ENCODE measurements around the gene ZFR. TPM values are rescaled to one million over a fixed set of nuclear protein-coding genes. Genes with fewer than 3 reads are reported as not detected.
A peak's percentile ranks its signal among the peaks of the same experiment; 100 is the strongest.
"Not testable (repeated sequence)": the region's sequence is repeated elsewhere in the genome, so short reads cannot be mapped to it uniquely, and the experiment has no call there.

ZFR gene
- total RNA-seq, 8 experiments from 2014 or later, result 72.5 to 116 (median 88.7) TPM

DNA sequence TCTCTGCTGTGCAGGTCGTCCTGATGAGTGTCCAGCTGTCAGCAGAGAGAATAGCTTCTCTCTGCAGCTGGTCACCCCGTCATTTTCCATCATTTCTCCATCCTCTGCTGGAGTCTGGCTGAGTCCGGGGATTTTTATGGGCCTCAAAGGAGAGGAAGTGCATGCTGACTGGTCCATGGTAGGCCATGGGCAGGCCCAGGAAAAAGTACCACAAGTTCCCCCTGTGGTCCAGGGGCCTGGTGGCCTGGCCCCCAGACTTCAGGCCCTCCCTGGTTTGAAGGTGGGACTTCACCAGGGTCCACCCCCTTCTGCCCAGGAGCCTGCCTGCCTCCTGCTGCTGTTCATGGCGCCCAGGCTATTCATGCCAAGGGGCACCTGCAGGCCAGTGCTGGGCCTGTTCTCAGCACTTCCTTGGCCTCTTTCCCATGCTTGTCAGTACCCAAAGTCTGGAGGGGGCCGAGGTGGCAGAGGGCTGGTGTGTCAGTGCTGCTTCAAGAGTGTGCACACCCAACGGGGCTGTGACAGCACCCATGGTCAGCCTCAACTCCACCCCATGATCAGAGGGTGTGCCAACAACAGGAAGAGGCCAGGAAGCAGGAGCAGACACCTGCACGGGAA is 124.5 kb downstream of the ZFR start:
- 57 to 80% (median 65%) methylated on average over 1 to 5 of the region's 7 CpGs; no CpG with 5 or more reads in 3 of the 10 experiments for WGBS, 10 experiments
- H3K4me1 ChIP-seq (replicated peaks in 1 of 2), result no peaks in the 10 kb centered on the region
- in situ Hi-C loops (cut with MboI; ENCODE audit: low pct_unique_long_range_greater_than_20kb in 2 of 9, low sequenced_read_pairs in 9 of 9, unreplicated experiment in 9 of 9), result loop anchor here in 1 of 9 experiments (10.0 kb wide), 1 partner anchor 85 kb away; no protein-coding TSS in a partner anchor
- H3K4me3 ChIP-seq, result no peak overlapping the region
- no peak overlapping the region for H3K27ac ChIP-seq
- ATAC-seq (replicated peaks in 6 of 8), result no peak

DNA sequence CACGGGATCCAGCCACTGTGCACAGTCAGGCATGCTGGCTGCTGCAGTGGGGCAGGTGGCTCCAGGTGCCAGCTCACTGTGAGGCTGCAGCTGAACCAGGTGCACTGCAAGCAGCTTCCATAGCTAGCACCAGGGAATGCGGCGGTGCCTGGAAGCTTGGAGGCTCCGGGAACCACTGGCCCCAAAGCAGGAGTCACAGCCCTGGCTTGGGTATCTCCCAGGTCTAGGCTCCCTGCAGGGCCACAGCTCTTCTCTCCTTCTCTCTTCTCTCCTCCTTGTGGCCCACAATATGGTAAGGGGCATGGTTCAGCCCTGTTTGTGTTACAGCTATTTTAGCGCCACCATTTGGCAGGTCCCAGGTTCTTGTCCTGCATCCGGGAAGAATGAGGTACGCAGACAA is 125.1 kb downstream of the ZFR start:
- 50 to 83% (median 76%) methylated on average over 2 to 4 of the region's 7 CpGs; no CpG with 5 or more reads in 6 of the 10 experiments for WGBS, 10 experiments
- H3K27ac ChIP-seq, result no peak overlapping the region
- no peaks in the 10 kb centered on the region for H3K4me1 ChIP-seq (replicated peaks in 1 of 2)
- in situ Hi-C loops (cut with MboI; ENCODE audit: low pct_unique_long_range_greater_than_20kb in 2 of 9, low sequenced_read_pairs in 9 of 9, unreplicated experiment in 9 of 9), result no loop called here
- no peak for ATAC-seq (replicated peaks in 6 of 8)
- no peak overlapping the region for H3K4me3 ChIP-seq

DNA sequence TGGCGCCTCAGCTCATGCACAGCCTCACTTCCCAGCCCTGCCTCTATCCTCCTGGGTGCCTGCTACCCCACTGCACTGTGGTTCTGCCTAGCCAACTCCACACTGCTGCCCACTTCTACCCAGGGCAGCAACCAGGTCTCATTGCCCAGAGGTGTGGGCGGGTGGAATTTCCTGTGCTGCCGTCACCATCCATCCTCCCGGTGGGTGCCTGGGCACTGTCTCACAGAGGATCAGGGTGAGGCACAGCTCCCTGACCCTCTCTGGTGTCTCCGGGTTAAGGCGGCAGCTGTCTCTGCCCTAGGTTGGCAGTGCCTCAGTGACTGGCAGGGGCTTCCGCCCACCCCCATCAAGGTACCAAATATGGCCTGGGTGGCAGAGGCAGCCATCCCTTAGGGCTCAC is 127.5 kb downstream of the ZFR start:
- Histone ChIP-seq H3K27ac (no peak overlapping the region), H3K4me3 (no peak overlapping the region), H3K4me1 (replicated peaks in 1 of 2) (no peaks in the 10 kb centered on the region)
- no peak for ATAC-seq (replicated peaks in 6 of 8)
- 55 to 100% (median 90%) methylated on average over 1 to 5 of the region's 7 CpGs; no CpG with 5 or more reads in 5 of the 10 experiments for WGBS, 10 experiments
- in situ Hi-C loops (cut with MboI; ENCODE audit: low pct_unique_long_range_greater_than_20kb in 2 of 9, low sequenced_read_pairs in 9 of 9, unreplicated experiment in 9 of 9), result no loop called here

DNA sequence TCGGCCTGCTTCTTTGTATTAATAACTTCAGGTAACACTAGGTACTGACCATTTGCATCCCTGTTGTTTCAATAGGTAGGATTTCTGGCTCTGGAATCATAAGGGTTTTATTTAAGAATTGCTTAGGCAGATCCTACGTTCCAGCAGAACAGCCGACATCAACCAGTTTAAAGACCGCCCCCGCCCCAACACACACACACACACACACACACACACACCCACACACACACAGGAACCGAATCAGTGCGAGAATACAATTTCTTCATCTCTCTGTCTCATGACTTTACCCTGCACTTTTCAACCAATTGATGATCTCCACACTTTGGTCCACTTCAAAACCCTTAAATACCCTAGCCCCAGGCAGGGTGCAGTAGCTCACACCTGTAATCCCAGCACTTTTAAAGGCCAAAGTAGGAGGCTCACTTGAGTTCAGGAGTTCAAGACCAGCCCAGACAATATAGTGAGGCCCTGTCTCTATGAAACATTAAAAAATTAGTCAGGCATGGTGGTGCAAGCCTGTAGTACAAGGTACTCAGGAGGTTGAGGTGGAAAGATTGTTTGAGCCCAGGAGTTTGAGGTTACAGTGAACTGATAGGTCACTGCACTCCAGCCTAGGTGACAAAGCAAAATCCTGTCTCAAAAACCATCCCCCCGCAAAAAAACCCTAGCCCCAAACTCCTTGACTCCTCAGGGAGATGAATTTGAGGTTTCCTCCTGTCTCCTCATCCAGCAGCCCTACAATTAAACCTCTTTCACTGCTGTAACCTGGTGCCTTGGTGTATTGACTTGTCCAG is 129.1 kb downstream of the ZFR start:
- WGBS, 10 experiments, result 20 to 87% (median 79%) methylated on average over 1 to 7 of the region's 8 CpGs; no CpG with 5 or more reads in 1 of the 10 experiments
- no peak for ATAC-seq (replicated peaks in 6 of 8)
- Histone ChIP-seq H3K4me3 (no peak overlapping the region), H3K27ac (no peak overlapping the region), H3K4me1 (replicated peaks in 1 of 2) (peaks cover 6 to 7% of the 10 kb centered on the region in 2 donors)
- in situ Hi-C loops (cut with MboI; ENCODE audit: low pct_unique_long_range_greater_than_20kb in 2 of 9, low sequenced_read_pairs in 9 of 9, unreplicated experiment in 9 of 9), result no loop called here

DNA sequence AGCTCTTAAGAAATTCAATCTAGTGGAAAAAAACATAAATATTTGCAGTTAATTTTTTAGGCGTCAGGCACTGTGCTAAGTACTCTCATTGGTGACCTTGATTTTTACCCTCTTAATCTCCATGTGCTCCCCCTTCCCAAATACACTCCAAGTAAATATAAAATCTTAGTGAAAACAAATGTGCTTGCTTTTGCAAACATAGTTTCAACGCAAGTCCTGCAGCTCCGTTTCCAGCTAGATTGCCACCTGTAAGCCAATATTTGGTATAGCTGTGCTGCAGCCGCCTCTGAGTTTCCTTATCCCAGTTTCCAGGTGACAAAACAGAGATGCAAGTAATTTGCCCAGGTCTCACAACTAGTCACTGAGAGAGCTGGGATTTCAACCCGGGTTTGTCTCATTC is 129.9 kb downstream of the ZFR start:
- H3K27ac ChIP-seq, result no peak overlapping the region
- in situ Hi-C loops (cut with MboI; ENCODE audit: low pct_unique_long_range_greater_than_20kb in 2 of 9, low sequenced_read_pairs in 9 of 9, unreplicated experiment in 9 of 9), result no loop called here
- no peak overlapping the region for H3K4me3 ChIP-seq
- WGBS, 10 experiments, result 67 to 100% (median 82%) methylated on average over 1 to 5 of the region's 5 CpGs; no CpG with 5 or more reads in 1 of the 10 experiments
- ATAC-seq (replicated peaks in 6 of 8), result no peak
- H3K4me1 ChIP-seq (replicated peaks in 1 of 2), result peaks cover 6 to 7% of the 10 kb centered on the region in 2 donors

DNA sequence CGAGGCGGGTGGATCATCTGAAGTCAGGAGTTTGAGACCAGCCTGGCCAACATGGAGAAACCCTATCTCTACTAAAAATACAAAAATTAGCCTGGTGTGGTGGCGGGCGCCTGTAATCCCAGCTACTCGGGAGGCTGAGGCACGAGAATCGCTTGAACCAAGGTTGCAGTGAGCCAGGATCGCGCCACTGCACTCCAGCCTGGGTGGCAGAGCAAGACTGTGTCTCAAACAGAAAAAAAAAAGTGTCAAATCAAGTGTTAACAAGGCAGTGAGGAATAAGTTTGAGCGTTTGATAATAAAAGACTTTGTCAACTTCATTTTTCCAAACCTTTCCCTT is 130.4 kb downstream of the ZFR start:
- H3K4me1 ChIP-seq (replicated peaks in 1 of 2); in situ Hi-C loops (cut with MboI; ENCODE audit: low pct_unique_long_range_greater_than_20kb in 2 of 9, low sequenced_read_pairs in 9 of 9, unreplicated experiment in 9 of 9); H3K4me3 ChIP-seq; ATAC-seq (replicated peaks in 6 of 8); H3K27ac ChIP-seq: not testable (repeated sequence)
- WGBS, 10 experiments, result 80 to 97% (median 90%) methylated on average over 1 to 9 of the region's 10 CpGs; no CpG with 5 or more reads in 1 of the 10 experiments

DNA sequence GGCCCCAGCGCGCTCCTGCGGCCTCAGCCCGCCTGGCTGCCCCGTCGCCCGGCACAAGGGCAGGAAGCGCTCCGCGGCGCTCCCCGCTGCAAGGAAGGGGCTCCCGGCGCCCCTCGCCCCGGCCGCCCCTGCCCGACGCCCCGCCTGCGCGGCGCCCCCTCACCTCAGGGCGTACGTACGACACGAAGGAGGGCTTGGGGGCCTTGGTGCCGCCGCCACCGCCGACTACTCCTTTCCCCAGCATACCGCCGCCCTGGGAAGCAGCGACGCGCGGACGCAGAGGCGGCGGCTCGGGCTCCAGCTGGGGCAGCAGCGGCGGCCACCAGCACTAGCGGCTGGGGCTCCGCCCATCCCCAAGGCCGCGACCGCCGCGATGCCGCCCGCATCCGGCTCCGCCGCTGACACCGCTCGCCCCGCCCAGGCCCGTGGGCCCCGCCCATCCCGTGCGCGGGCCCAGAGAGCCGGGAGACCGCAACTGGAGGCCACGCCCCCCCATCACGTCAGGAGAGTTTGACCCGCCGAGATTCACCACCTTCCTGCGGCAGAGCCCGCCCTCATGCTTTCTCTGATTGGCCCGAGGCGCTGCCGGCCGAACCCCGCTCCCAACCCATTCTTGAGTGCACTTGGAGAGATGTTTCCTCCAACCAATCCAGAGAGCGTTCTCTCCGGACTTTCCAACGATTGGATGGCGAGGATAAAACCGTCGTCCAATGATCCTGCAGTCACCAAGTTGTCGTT is 131.8 kb downstream of the ZFR start, which contains the start of gene MTMR12:
MTMR12 (minus strand) TSS at position 345 of the 738 bp plus-strand sequence; CDS start at position 244, 101 bp downstream.
- Histone ChIP-seq H3K27ac (peak within 1 kb of the TSS; percentile 87 to 92), H3K4me1 (replicated peaks in 1 of 2) (peaks cover 6 to 7% of the 10 kb centered on the region in 2 donors), H3K4me3 (peak within 1 kb of the TSS; percentile 68 to 89 (median 79))
- 0% methylated on average over 1 to 11 of the region's 83 CpGs; no CpG with 5 or more reads in 5 of the 10 experiments for WGBS, 10 experiments
- ATAC-seq (replicated peaks in 6 of 8), result peak; percentile 92 to 95 (median 94)
- in situ Hi-C loops (cut with MboI; ENCODE audit: low pct_unique_long_range_greater_than_20kb in 2 of 9, low sequenced_read_pairs in 9 of 9, unreplicated experiment in 9 of 9), result no loop called here

DNA sequence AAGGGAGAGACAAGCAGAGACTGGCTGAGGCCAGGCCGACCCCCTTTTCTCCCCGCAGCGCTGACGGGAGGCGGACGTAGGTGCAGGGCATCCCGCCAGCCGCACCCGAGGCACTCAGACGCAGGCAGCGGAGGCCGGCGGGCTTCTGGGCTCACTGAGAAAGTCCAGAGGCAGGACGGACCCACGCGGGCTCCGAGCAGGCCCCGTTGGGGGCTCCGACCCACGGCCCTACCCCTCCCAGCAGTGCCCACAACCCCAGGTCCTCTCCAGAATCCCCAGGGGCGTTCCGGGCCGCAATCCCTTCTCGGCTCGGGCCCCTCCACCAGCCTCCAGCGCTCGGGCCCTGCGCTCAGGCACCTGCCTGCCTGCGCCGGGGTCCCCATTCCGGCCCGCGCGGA is 132.3 kb downstream of the ZFR start:
- H3K4me1 ChIP-seq (replicated peaks in 1 of 2), result peaks cover 6 to 7% of the 10 kb centered on the region in 2 donors
- WGBS, 10 experiments, result 0 to 2% (median 0%) methylated on average over 1 to 10 of the region's 34 CpGs; no CpG with 5 or more reads in 4 of the 10 experiments
- ATAC-seq (replicated peaks in 6 of 8), result peak; percentile 2 to 30 (median 6)
- peak overlapping the region; percentile 87 to 92 for H3K27ac ChIP-seq
- H3K4me3 ChIP-seq, result peak overlapping the region; percentile 56 to 89 (median 79)
- in situ Hi-C loops (cut with MboI; ENCODE audit: low pct_unique_long_range_greater_than_20kb in 2 of 9, low sequenced_read_pairs in 9 of 9, unreplicated experiment in 9 of 9), result no loop called here

DNA sequence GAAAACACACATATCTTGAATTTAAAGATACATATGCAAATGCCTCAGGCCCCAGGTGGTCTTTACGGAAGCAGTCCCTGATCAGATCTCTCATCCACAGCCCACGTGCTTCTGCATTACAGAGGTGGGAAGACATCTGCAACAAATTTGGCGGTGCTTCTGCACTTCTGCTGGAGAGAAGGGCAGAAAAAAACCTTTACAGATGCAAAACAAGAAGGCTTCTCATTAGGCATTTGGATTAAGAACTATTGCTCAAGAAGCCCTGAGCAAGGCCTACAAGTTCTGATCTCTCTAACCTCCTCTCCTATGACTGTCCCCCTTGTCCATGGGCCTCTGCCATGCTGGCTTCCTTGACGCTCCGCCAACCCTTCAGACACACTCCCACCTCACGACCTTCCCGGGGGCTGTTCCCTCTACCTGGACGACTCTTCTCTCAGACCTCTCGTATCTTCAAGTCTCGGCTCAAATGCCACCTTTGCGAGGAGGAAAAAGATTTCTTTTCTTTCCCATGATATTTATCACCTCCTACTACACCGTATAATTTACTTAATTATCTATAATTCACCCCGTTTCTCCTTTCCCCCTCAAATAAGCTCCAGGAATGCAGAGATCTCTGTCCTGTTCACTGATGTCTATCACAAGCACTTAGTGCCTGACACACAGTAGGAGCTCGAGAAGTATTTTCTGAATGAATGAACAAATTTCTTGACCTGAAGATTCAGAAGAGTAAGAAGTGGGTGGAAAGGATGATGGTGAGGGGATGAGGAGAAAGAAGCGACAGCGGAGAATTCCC is 132.9 kb downstream of the ZFR start:
- Histone ChIP-seq H3K4me1 (replicated peaks in 1 of 2) (peaks cover 6 to 7% of the 10 kb centered on the region in 2 donors), H3K4me3 (peak overlapping the region; percentile 56 to 89 (median 79)), H3K27ac (peak overlapping the region; percentile 87 to 92)
- 7 to 44% (median 19%) methylated on average over 4 to 13 of the region's 16 CpGs for WGBS, 10 experiments
- ATAC-seq (replicated peaks in 6 of 8), result no peak
- in situ Hi-C loops (cut with MboI; ENCODE audit: low pct_unique_long_range_greater_than_20kb in 2 of 9, low sequenced_read_pairs in 9 of 9, unreplicated experiment in 9 of 9), result no loop called here

DNA sequence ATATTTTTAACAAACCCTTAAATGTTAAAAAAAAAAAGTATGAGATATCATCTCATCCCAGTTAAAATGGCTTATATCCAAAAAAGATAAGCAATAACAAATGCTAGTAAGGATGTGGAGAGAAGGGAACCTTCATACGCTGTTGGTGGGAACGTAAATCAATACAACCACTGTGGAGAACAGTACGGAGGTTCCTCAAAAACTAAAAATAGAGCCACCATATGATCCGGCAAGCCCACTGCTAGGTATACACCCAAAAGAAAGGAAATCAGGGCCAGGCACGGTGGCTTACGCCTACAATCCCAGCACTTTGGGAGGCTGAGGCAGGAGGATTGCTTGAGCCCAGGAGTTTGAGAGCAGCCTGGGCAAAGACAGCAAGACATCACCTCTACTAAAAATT is 134.8 kb downstream of the ZFR start:
- 75 to 100% (median 95%) methylated on average over 2 to 6 of the region's 6 CpGs; no CpG with 5 or more reads in 2 of the 10 experiments for WGBS, 10 experiments
- Histone ChIP-seq H3K4me1 (replicated peaks in 1 of 2) (peaks cover 6 to 7% of the 10 kb centered on the region in 2 donors), H3K4me3 (no peak overlapping the region), H3K27ac (no peak overlapping the region)
- no peak for ATAC-seq (replicated peaks in 6 of 8)
- in situ Hi-C loops (cut with MboI; ENCODE audit: low pct_unique_long_range_greater_than_20kb in 2 of 9, low sequenced_read_pairs in 9 of 9, unreplicated experiment in 9 of 9), result no loop called here

DNA sequence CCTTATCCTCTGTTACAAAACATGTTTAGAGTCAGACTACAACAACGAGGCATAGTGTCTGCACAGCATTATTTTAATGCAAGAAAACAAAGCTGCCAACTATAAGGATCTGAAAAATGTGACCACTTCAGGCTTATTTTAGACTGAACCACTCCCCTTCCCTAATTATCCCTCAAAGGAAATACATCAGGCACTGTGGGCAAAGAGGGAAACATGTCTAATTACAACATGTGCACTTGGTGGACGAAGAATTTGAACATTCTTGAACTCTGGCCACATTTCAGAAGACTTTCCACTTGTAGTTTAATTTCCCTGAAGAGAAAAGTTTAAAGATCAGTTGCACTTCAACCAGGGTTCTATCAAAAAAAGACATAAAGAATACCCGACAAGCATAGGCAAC is 135.6 kb downstream of the ZFR start:
- in situ Hi-C loops (cut with MboI; ENCODE audit: low pct_unique_long_range_greater_than_20kb in 2 of 9, low sequenced_read_pairs in 9 of 9, unreplicated experiment in 9 of 9), result no loop called here
- H3K4me3 ChIP-seq, result no peak overlapping the region
- ATAC-seq (replicated peaks in 6 of 8), result no peak
- no peak overlapping the region for H3K27ac ChIP-seq
- H3K4me1 ChIP-seq (replicated peaks in 1 of 2), result peaks cover 6 to 7% of the 10 kb centered on the region in 2 donors
- 16 to 100% (median 96%) methylated on average over 2 to 3 of the region's 3 CpGs for WGBS, 10 experiments

DNA sequence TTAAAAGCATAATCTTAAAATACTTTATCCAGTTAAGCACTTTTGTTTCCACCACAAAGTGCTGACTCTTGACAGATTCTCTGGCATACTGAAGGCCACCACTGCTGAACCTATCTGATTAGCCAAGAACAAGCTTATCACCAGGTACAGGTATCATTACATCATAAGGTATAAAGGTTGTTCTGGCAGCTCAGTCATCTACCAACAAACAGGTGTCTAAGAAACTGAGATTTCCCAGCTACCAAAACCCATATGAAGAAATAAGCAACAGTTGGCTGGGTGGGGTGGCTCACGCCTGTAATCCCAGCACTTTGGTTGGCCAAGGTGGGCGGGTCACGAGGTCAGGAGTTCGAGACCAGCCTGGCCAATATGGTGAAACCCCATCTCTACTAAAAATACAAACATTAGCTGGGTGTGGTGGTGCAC is 136.8 kb downstream of the ZFR start:
- no peak overlapping the region for H3K4me3 ChIP-seq
- H3K27ac ChIP-seq, result no peak overlapping the region
- H3K4me1 ChIP-seq (replicated peaks in 1 of 2), result peaks cover 6 to 7% of the 10 kb centered on the region in 2 donors
- in situ Hi-C loops (cut with MboI; ENCODE audit: low pct_unique_long_range_greater_than_20kb in 2 of 9, low sequenced_read_pairs in 9 of 9, unreplicated experiment in 9 of 9), result no loop called here
- 94 to 100% (median 95%) methylated on average over 1 to 3 of the region's 4 CpGs; no CpG with 5 or more reads in 7 of the 10 experiments for WGBS, 10 experiments
- no peak for ATAC-seq (replicated peaks in 6 of 8)
